ENCODE results near the gene LGALS7B. TPM values are rescaled to one million over a fixed set of nuclear protein-coding genes. Genes with fewer than 3 reads are reported as not detected.
A peak's percentile ranks its signal among the peaks of the same experiment; 100 is the strongest.

Gene LGALS7B
- total and polyA plus RNA-seq, 2 of the 4 experiments (the other 2 are of a cell fraction), result not detected

- Histone ChIP-seq H3K23ac (ENCODE audit: low read depth, low read length) (no peak overlapping the region), H3K9ac (ENCODE audit: low read depth, low read length) (no peak overlapping the region), H3K4me2 (ENCODE audit: low read depth, low read length) (no peak overlapping the region), H2BK5ac (ENCODE audit: low read depth, low read length, poor library complexity, severe bottlenecking) (no peak overlapping the region), H4K8ac (ENCODE audit: low read depth in 2 of 2, low read length in 2 of 2) (no peak overlapping the region), H2BK20ac (ENCODE audit: low read depth, low read length) (no peak overlapping the region), H3K4me1 (ENCODE audit: control insufficient read depth, insufficient read depth, low read length) (peaks cover 23% of the 10 kb centered on the region), H3K4ac (ENCODE audit: low read depth, low read length) (no peak overlapping the region), H3K9me3 (ENCODE audit: control insufficient read depth, insufficient read depth, low read length) (no peaks in the 10 kb centered on the region), H2AK5ac (ENCODE audit: low read depth, low read length) (no peak overlapping the region), H3K18ac (ENCODE audit: low read depth, low read length) (no peak overlapping the region), H4K91ac (ENCODE audit: insufficient read depth, low read depth, low read length) (no peak overlapping the region), H3K14ac (replicated peaks; ENCODE audit: low read depth, low read length) (no peak overlapping the region), H2BK15ac (ENCODE audit: low read depth, low read length) (no peak overlapping the region), H3K4me3 (ENCODE audit: insufficient read depth, low read depth, low read length) (no peak overlapping the region), H3K79me1 (ENCODE audit: low read depth in 1 of 2, low read length in 2 of 2) (peaks cover 20 to 56% of the 10 kb centered on the region in 2 experiments; a peak in 3 of 4 replicates), H4K5ac (ENCODE audit: low read depth, low read length) (no peak overlapping the region), H3K56ac (ENCODE audit: extremely low read depth, insufficient read depth, low read length) (no peak overlapping the region), H3K27ac (ENCODE audit: insufficient read depth, low read length) (no peak overlapping the region), H2AK9ac (replicated peaks; ENCODE audit: low read depth, low read length, poor library complexity) (no peak overlapping the region), H3K27me3 (ENCODE audit: control insufficient read depth, insufficient read depth, low read length) (no peaks in the 10 kb centered on the region), H2BK120ac (ENCODE audit: low read depth, low read length) (no peak overlapping the region), H3K9me1 (ENCODE audit: insufficient read depth, low read length) (peaks cover 3% of the 10 kb centered on the region; the same call in 1 of the 2 replicates), H4K20me1 (ENCODE audit: insufficient read depth, low read length) (peaks cover 35% of the 10 kb centered on the region), H2AFZ (replicated peaks; ENCODE audit: low read length, poor library complexity) (no peak overlapping the region), H3K36me3 (ENCODE audit: control insufficient read depth, insufficient read depth, low read length) (peaks cover 34% of the 10 kb centered on the region)
- BruUV-seq (replicated peaks), result no TSS peak
- intact Hi-C loops (cut with micrococcal nuclease), result loop anchor here (5.0 kb wide), 2 partner anchors 102 to 177 kb away; no protein-coding TSS in a partner anchor
- ChIA-PET POLR2A (ENCODE audit: unreplicated experiment) (no interaction called here), CTCF (no interaction called here)
- DNase-seq, result peak; percentile 61
- 100% methylated on average over 1 of the region's 4 CpGs; no CpG with 5 or more reads in 1 of the 2 experiments for WGBS, 2 experiments (ENCODE audit: extremely low coverage in 2 of 2, insufficient read length in 1 of 2)
- dilution Hi-C loops (cut with HindIII; ENCODE audit: low sequenced_read_pairs, unreplicated experiment), result no loop called here
- in situ Hi-C loops (cut with MboI; ENCODE audit: low sequenced_read_pairs), result no loop called here
- TF ChIP-seq CTCF (conservative IDR thresholded peaks at IDR 0.05; ENCODE audit: low read depth, low read length) (no peak), MAZ (IDR thresholded peaks at IDR 0.05; ENCODE audit: borderline replicate concordance, low read depth, low read length) (no peak), FOS (IDR thresholded peaks at IDR 0.05; ENCODE audit: low read depth, low read length) (no peak), NFE2L2 (IDR thresholded peaks at IDR 0.05; ENCODE audit: low read depth, low read length) (no peak), ELK1 (IDR thresholded peaks at IDR 0.05; ENCODE audit: borderline replicate concordance, low read depth, low read length) (no peak)
- no peak for ATAC-seq (ENCODE audit: low read depth)
These were observed 45.1 kb downstream of the LGALS7B start for GRCh38 chr19:38834104-38834490.
